H9 (cell line): ENCODE measurements around the gene DAND5. TPM values are rescaled to one million over a fixed set of nuclear protein-coding genes. Genes with fewer than 3 reads are reported as not detected.

Experiments used
- DNase-seq: peaks from one replicate; pipeline ENCODE4 v3.0.0-alpha.2; 2017
- H2AFZ ChIP-seq: one replicate; pipeline ENCODE4 v1.6.1; 2013; ENCODE audit warnings: mild to moderate bottlenecking, low read length, control low read depth, moderate library complexity
- H2AK5ac ChIP-seq: 2 replicates; pipeline ENCODE4 v1.6.1; 2013; ENCODE audit warnings: low read length, control low read depth, mixed read lengths; ENCODE audit not compliant: insufficient read length
- H2BK120ac ChIP-seq: one replicate; pipeline ENCODE4 v1.6.1; 2013; ENCODE audit warnings: low read depth, mild to moderate bottlenecking, low read length, control low read depth, inconsistent platforms; ENCODE audit not compliant: poor library complexity, severe bottlenecking
- H2BK12ac ChIP-seq: 2 replicates; pipeline ENCODE4 v1.6.1; 2013; ENCODE audit warnings: low read length, control low read depth, mixed read lengths, low read depth; ENCODE audit not compliant: insufficient read length
- H2BK15ac ChIP-seq: 2 replicates; pipeline ENCODE4 v1.6.1; 2013; ENCODE audit warnings: low read depth, low read length, control low read depth
- H2BK20ac ChIP-seq: one replicate; pipeline ENCODE4 v1.6.1; 2013; ENCODE audit warnings: low read depth, mild to moderate bottlenecking, low read length, control low read depth, inconsistent platforms; ENCODE audit not compliant: poor library complexity, severe bottlenecking
- H2BK5ac ChIP-seq: 2 replicates; pipeline ENCODE4 v1.6.1; 2013; ENCODE audit warnings: low read length, control low read depth, mixed read lengths; ENCODE audit not compliant: insufficient read length
- H3K14ac ChIP-seq: 2 replicates; pipeline ENCODE4 v1.6.1; 2013; ENCODE audit warnings: low read length, control low read depth; ENCODE audit not compliant: insufficient read depth
- H3K18ac ChIP-seq: 2 replicates; pipeline ENCODE4 v1.6.1; 2013; ENCODE audit warnings: low read depth, mild to moderate bottlenecking, mixed read lengths, low read length, control low read depth; ENCODE audit not compliant: insufficient read length
- H3K23ac ChIP-seq: 2 replicates; pipeline ENCODE4 v1.6.1; 2013; ENCODE audit warnings: low read length, control low read depth, mixed read lengths, low read depth; ENCODE audit not compliant: insufficient read length
- H3K23me2 ChIP-seq: 2 replicates; pipeline ENCODE4 v1.6.1; 2013; ENCODE audit warnings: low read depth, mild to moderate bottlenecking, mixed read lengths, low read length, control low read depth; ENCODE audit not compliant: insufficient read length, poor library complexity, severe bottlenecking
- H3K27ac ChIP-seq: 2 replicates; pipeline ENCODE4 v1.5.1; 2013; ENCODE audit warnings: low read length, control low read depth, mixed read lengths, low read depth; ENCODE audit not compliant: insufficient read length
- H3K27me3 ChIP-seq: 2 replicates; pipeline ENCODE4 v1.6.1; 2013; ENCODE audit warnings: low read length, control low read depth, inconsistent platforms; ENCODE audit not compliant: insufficient read depth
- H3K4ac ChIP-seq: 2 replicates; pipeline ENCODE4 v1.6.1; 2013; ENCODE audit warnings: low read depth, mild to moderate bottlenecking, control low read depth, inconsistent platforms, low read length, moderate library complexity
- H3K4me1 ChIP-seq: 2 replicates; pipeline ENCODE4 v1.6.1; 2013; ENCODE audit warnings: low read length, control low read depth, inconsistent platforms; ENCODE audit not compliant: insufficient read depth
- H3K4me2 ChIP-seq: 2 replicates; pipeline ENCODE4 v1.6.1; 2013; ENCODE audit warnings: low read length, control low read depth, mixed read lengths; ENCODE audit not compliant: insufficient read length, insufficient read depth
- H3K56ac ChIP-seq: 2 replicates; pipeline ENCODE4 v1.6.1; 2013; ENCODE audit warnings: low read depth, mild to moderate bottlenecking, mixed read lengths, low read length, control low read depth; ENCODE audit not compliant: insufficient read length
- H3K79me1 ChIP-seq: 2 replicates; pipeline ENCODE4 v1.6.1; 2013; ENCODE audit warnings: low read depth, mild to moderate bottlenecking, moderate library complexity, low read length, control low read depth, inconsistent platforms; ENCODE audit not compliant: insufficient read depth, poor library complexity, severe bottlenecking
- H3K79me2 ChIP-seq: 2 replicates; pipeline ENCODE4 v1.6.1; 2013; ENCODE audit warnings: low read length, control low read depth, inconsistent platforms; ENCODE audit not compliant: insufficient read depth
- H3K9ac ChIP-seq: 2 replicates; pipeline ENCODE4 v1.6.1; 2013; ENCODE audit warnings: low read length, control low read depth, mixed read lengths; ENCODE audit not compliant: insufficient read length; ENCODE audit errors: extremely low read depth
- H3K9me3 ChIP-seq: one replicate; pipeline ENCODE4 v1.6.1; 2013; ENCODE audit warnings: low read depth, low read length, inconsistent platforms; ENCODE audit not compliant: control insufficient read depth
- H3T11ph ChIP-seq: one replicate; pipeline ENCODE4 v1.6.1; 2013; ENCODE audit warnings: mild to moderate bottlenecking, low read length, control low read depth, inconsistent platforms
- H4K20me1 ChIP-seq: one replicate; pipeline ENCODE4 v1.6.1; 2013; ENCODE audit not compliant: control insufficient read depth, insufficient read length, insufficient read depth
- H4K5ac ChIP-seq: 2 replicates; pipeline ENCODE4 v1.6.1; 2013; ENCODE audit warnings: low read depth, mild to moderate bottlenecking, mixed read lengths, low read length, control low read depth; ENCODE audit not compliant: insufficient read length
- H4K8ac ChIP-seq: replicated peaks from 2 replicates; pipeline ENCODE4 v1.6.1; 2013; ENCODE audit warnings: low read length, control low read depth, mixed read lengths, low read depth; ENCODE audit not compliant: insufficient read length
- H4K91ac ChIP-seq: 2 replicates; pipeline ENCODE4 v1.6.1; 2013; ENCODE audit warnings: low read depth, mild to moderate bottlenecking, moderate library complexity, mixed read lengths, low read length, control low read depth; ENCODE audit not compliant: insufficient read length
- H3K27ac Mint-ChIP-seq, 3 experiments: 2 replicates in 2 of 3; 3 replicates in 1 of 3; pipeline ENCODE4 v1.8.0; 2020 to 2021; ENCODE audit warnings: mixed read lengths in 3 of 3, mild to moderate bottlenecking in 1 of 3, moderate library complexity in 1 of 3
- H3K27me3 Mint-ChIP-seq: 2 replicates; pipeline ENCODE4 v1.8.0; 2021; ENCODE audit warnings: low read depth, mild to moderate bottlenecking, moderate library complexity, mixed read lengths
- H3K36me3 Mint-ChIP-seq, 3 experiments: 2 replicates in 2 of 3; 3 replicates in 1 of 3; pipeline ENCODE4 v1.8.0; 2020 to 2021; ENCODE audit warnings: low read depth in 3 of 3, mixed read lengths in 3 of 3; ENCODE audit not compliant: insufficient read depth in 1 of 3
- H3K4me1 Mint-ChIP-seq, 2 experiments: 2 replicates each; pipeline ENCODE4 v1.8.0; 2020; ENCODE audit warnings: mixed read lengths in 2 of 2
- H3K4me3 Mint-ChIP-seq, 2 experiments: 2 replicates in 1 of 2; 3 replicates in 1 of 2; pipeline ENCODE4 v1.8.0; 2020 to 2021; ENCODE audit warnings: mild to moderate bottlenecking in 2 of 2, mixed read lengths in 2 of 2, moderate library complexity in 1 of 2
- H3K9me3 Mint-ChIP-seq, 2 experiments: 2 replicates in 1 of 2; 3 replicates in 1 of 2; pipeline ENCODE4 v1.8.0; 2020; ENCODE audit warnings: mild to moderate bottlenecking in 2 of 2, mixed read lengths in 2 of 2, moderate library complexity in 1 of 2
- CTCF ChIP-seq: fragments of 200-600 bp; sonication (generic); conservative IDR thresholded peaks from 3 replicates; pipeline ENCODE4 v1.8.0; 2021; ENCODE audit warnings: antibody characterized with exemption, mild to moderate bottlenecking
- WGBS: extraction: QIAGEN DNeasy Blood & Tissue Kit; methylation state at CpG from one replicate; pipeline ENCODE4 v1.1.7; 2013; ENCODE audit warnings: missing lambda C conversion rate, low lambda C conversion rate, mixed read lengths; ENCODE audit not compliant: insufficient read length; ENCODE audit errors: extremely low coverage; 5-methylcytosine and 5-hydroxymethylcytosine counted together
- total RNA-seq: library from RNA; stranded (reverse); gene quantifications from 2 replicates; pipeline ENCODE4 v1.2.1, GENCODE V29; 2021

DAND5 gene
- total RNA-seq, 1 experiment from 2014 or later = 0.11 TPM

DNA sequence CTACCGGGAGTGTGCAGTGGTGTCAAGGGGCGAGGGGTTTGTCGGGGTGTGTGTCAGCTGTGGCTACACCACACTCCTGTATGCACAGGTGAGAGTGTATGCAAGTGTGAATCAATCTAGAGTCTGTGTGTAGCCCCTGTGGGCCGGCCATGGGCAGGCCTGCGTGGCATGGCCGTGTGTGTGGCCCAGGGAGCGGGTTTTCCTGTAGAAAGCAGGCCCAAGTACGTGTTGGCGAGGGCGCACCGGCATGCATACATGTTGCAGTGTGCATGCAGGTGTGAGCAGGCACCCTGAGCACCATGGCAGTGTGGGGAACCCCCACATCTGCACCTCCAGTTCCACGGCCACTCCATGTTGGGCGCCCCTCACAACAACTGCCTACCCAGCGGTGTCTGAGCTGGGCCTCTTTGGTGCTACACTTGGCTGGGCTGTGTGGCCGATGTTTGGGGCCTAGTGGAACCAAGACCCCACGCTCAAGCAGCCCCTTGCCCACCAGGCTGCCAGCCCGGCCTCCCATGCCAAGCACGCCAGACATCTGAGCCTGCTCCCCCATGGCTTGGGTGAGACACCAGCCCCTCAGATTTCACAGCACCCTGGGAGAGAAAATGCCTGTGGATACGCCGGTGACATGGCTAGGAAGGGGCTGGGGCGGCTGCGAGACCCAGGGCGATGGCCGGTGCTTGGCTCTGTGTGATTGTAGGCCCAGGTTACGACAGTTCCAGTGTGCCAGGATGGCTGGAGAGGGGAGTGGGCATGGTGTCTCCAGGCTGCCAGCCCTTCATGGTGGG, 28.0 kb downstream of the DAND5 start:
- TF ChIP-seq CTCF = no peak
- Histone ChIP-seq H2BK5ac (no peak overlapping the region), H3K23ac (no peak overlapping the region), H2AFZ (no peak overlapping the region), H3T11ph (no peak overlapping the region), H3K4me1 (no peaks in the 10 kb centered on the region), H4K91ac (no peak overlapping the region), H3K9me3 (no peaks in the 10 kb centered on the region), H3K23me2 (peaks cover 4% of the 10 kb centered on the region), H3K27ac (no peak overlapping the region), H2BK120ac (no peak overlapping the region), H2BK12ac (no peak overlapping the region), H3K79me2 (no peaks in the 10 kb centered on the region), H4K8ac (no peak overlapping the region), H3K4ac (no peak overlapping the region), H3K9ac (no peak overlapping the region), H3K18ac (no peak overlapping the region), H3K14ac (no peak overlapping the region), H2BK15ac (no peak overlapping the region), H3K27me3 (peaks cover 53% of the 10 kb centered on the region), H4K5ac (no peak overlapping the region), H2BK20ac (no peak overlapping the region), H3K4me2 (no peak overlapping the region), H3K56ac (no peak overlapping the region), H3K79me1 (no peaks in the 10 kb centered on the region), H2AK5ac (no peak overlapping the region), H4K20me1 (peaks cover 7% of the 10 kb centered on the region)
- Mint-ChIP-seq H3K4me3 (no peak overlapping the region; a peak in 1 of 5 replicates), H3K36me3 (peaks cover 0 to 2% (median 0%) of the 10 kb centered on the region in 3 experiments; a peak in 1 of 7 replicates), H3K9me3 (peaks cover 2 to 9% of the 10 kb centered on the region in 2 experiments; a peak in 2 of 5 replicates), H3K27me3 (peaks cover 95% of the 10 kb centered on the region), H3K4me1 (peaks cover 3 to 8% of the 10 kb centered on the region in 2 experiments), H3K27ac (no peak overlapping the region)
- DNase-seq = no peak
- WGBS = no CpG with 5 or more reads among the region's 25 CpGs
